ENCODE data around the gene ARHGAP42.

DNA sequence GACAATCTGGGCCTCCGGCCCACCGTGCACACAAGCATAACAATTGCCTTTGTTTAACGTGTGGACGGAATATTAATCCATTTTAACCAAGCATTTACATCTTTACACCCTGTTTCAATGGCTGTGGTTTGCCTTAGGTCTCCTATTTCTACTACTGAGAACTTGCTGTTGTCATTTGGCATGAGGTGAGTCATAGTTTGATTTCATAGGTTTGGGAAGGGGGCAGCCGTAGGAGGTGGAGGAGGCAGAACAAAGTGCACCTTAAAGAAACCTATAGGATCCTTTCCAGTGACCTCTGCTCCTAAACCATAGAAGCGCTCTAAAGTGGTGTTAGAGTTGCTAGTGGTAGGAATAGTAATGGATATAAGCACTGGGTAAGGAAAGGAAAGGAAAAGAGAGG, 59.4 kb downstream of the ARHGAP42 start:
- TF ChIP-seq, protein P1, sequence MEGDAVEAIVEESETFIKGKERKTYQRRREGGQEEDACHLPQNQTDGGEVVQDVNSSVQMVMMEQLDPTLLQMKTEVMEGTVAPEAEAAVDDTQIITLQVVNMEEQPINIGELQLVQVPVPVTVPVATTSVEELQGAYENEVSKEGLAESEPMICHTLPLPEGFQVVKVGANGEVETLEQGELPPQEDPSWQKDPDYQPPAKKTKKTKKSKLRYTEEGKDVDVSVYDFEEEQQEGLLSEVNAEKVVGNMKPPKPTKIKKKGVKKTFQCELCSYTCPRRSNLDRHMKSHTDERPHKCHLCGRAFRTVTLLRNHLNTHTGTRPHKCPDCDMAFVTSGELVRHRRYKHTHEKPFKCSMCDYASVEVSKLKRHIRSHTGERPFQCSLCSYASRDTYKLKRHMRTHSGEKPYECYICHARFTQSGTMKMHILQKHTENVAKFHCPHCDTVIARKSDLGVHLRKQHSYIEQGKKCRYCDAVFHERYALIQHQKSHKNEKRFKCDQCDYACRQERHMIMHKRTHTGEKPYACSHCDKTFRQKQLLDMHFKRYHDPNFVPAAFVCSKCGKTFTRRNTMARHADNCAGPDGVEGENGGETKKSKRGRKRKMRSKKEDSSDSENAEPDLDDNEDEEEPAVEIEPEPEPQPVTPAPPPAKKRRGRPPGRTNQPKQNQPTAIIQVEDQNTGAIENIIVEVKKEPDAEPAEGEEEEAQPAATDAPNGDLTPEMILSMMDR (IDR thresholded peaks at IDR 0.05) = no peak
- no peak for TF ChIP-seq POLR2A (IDR thresholded peaks at IDR 0.05)

Measured in ovary (tissue), 3 donors.